IPS-15b (cell line): Measurements from ENCODE around the gene BCL6.
"Not testable (repeated sequence)": the region's sequence is repeated elsewhere in the genome, so short reads cannot be mapped to it uniquely, and the experiment has no call there.

Experiments used
- H3K27me3 ChIP-seq: one replicate; pipeline ENCODE4 v1.6.1; 2013; ENCODE audit warnings: low read length; ENCODE audit not compliant: control insufficient read depth, insufficient read depth
- H3K36me3 ChIP-seq: one replicate; pipeline ENCODE4 v1.6.1; 2013; ENCODE audit warnings: low read length; ENCODE audit not compliant: control insufficient read depth, insufficient read depth
- H3K4me1 ChIP-seq: one replicate; pipeline ENCODE4 v1.6.1; 2013; ENCODE audit warnings: mild to moderate bottlenecking, low read length; ENCODE audit not compliant: control insufficient read depth, insufficient read depth
- H3K4me3 ChIP-seq: one replicate; pipeline ENCODE4 v1.5.1; 2013; ENCODE audit warnings: low read depth, low read length
- H3K9ac ChIP-seq: one replicate; pipeline ENCODE4 v1.6.1; 2013; ENCODE audit warnings: low read depth, mild to moderate bottlenecking, low read length
- H3K9me3 ChIP-seq: one replicate; pipeline ENCODE4 v1.6.1; 2013; ENCODE audit warnings: mild to moderate bottlenecking, low read length; ENCODE audit not compliant: control insufficient read depth, insufficient read depth

Gene BCL6

GRCh38 chr3:187698499-187699399 lies 46.5 kb downstream of the BCL6 start:
- no peak overlapping the region for H3K9ac ChIP-seq
- H3K9me3 ChIP-seq = no peaks in the 10 kb centered on the region
- no peaks in the 10 kb centered on the region for H3K4me1 ChIP-seq
- H3K36me3 ChIP-seq = no peaks in the 10 kb centered on the region
- no peaks in the 10 kb centered on the region for H3K27me3 ChIP-seq
- H3K4me3 ChIP-seq = no peak overlapping the region

GRCh38 chr3:187696021-187696420 lies 49.2 kb downstream of the BCL6 start:
- Histone ChIP-seq H3K27me3 (no peaks in the 10 kb centered on the region), H3K4me3 (no peak overlapping the region)

GRCh38 chr3:187695449-187695848 lies 49.8 kb downstream of the BCL6 start:
- Histone ChIP-seq H3K27me3 (no peaks in the 10 kb centered on the region), H3K4me3 (no peak overlapping the region), H3K36me3 (no peaks in the 10 kb centered on the region), H3K9ac (no peak overlapping the region), H3K9me3 (no peaks in the 10 kb centered on the region), H3K4me1 (no peaks in the 10 kb centered on the region)

More at GRCh38 chr3:187696021-187696420, 49.2 kb downstream of the BCL6 start:
- H3K4me1 ChIP-seq = no peaks in the 10 kb centered on the region
- no peak overlapping the region for H3K9ac ChIP-seq
- H3K9me3 ChIP-seq = no peaks in the 10 kb centered on the region
- H3K36me3 ChIP-seq = no peaks in the 10 kb centered on the region

- no peaks in the 10 kb centered on the region for H3K36me3 ChIP-seq
- no peaks in the 10 kb centered on the region for H3K4me1 ChIP-seq
- no peak overlapping the region for H3K9ac ChIP-seq
- no peaks in the 10 kb centered on the region for H3K9me3 ChIP-seq
- no peaks in the 10 kb centered on the region for H3K27me3 ChIP-seq
- no peak overlapping the region for H3K4me3 ChIP-seq
Measured at GRCh38 chr3:187694801-187695200, 50.5 kb downstream of the BCL6 start.

- Histone ChIP-seq H3K4me3 (no peak overlapping the region), H3K27me3 (no peaks in the 10 kb centered on the region), H3K9me3 (no peaks in the 10 kb centered on the region), H3K36me3 (no peaks in the 10 kb centered on the region), H3K9ac (no peak overlapping the region), H3K4me1 (no peaks in the 10 kb centered on the region)
Measured at GRCh38 chr3:187693431-187693830, 51.8 kb downstream of the BCL6 start.

GRCh38 chr3:187689984-187690383 lies 55.3 kb downstream of the BCL6 start:
- H3K36me3 ChIP-seq = no peaks in the 10 kb centered on the region
- H3K4me1 ChIP-seq = no peaks in the 10 kb centered on the region

GRCh38 chr3:187686621-187687273 lies 58.5 kb downstream of the BCL6 start:
- Histone ChIP-seq H3K27me3 (no peaks in the 10 kb centered on the region), H3K9ac (no peak overlapping the region), H3K4me3 (no peak overlapping the region), H3K36me3 (no peaks in the 10 kb centered on the region), H3K9me3 (peaks cover 3% of the 10 kb centered on the region), H3K4me1 (no peaks in the 10 kb centered on the region)

More at GRCh38 chr3:187689984-187690383, 55.3 kb downstream of the BCL6 start:
- Histone ChIP-seq H3K4me3 (no peak overlapping the region), H3K9ac (no peak overlapping the region), H3K27me3 (no peaks in the 10 kb centered on the region), H3K9me3 (peaks cover 3% of the 10 kb centered on the region)

GRCh38 chr3:187685948-187686347 lies 59.3 kb downstream of the BCL6 start:
- H3K9me3 ChIP-seq = peaks cover 3% of the 10 kb centered on the region
- H3K9ac ChIP-seq = no peak overlapping the region
- no peaks in the 10 kb centered on the region for H3K36me3 ChIP-seq
- no peaks in the 10 kb centered on the region for H3K4me1 ChIP-seq
- no peak overlapping the region for H3K4me3 ChIP-seq
- no peaks in the 10 kb centered on the region for H3K27me3 ChIP-seq

- H3K36me3 ChIP-seq = no peaks in the 10 kb centered on the region
- H3K9ac ChIP-seq = no peak overlapping the region
- H3K4me3 ChIP-seq = no peak overlapping the region
- H3K27me3 ChIP-seq = no peaks in the 10 kb centered on the region
- H3K4me1 ChIP-seq = no peaks in the 10 kb centered on the region
- H3K9me3 ChIP-seq = peaks cover 3% of the 10 kb centered on the region
Measured at GRCh38 chr3:187684880-187685279, 60.4 kb downstream of the BCL6 start.

GRCh38 chr3:187684444-187684843 lies 60.8 kb downstream of the BCL6 start:
- Histone ChIP-seq H3K9ac (no peak overlapping the region), H3K36me3 (no peaks in the 10 kb centered on the region), H3K4me1 (no peaks in the 10 kb centered on the region), H3K27me3 (no peaks in the 10 kb centered on the region), H3K4me3 (no peak overlapping the region), H3K9me3 (peaks cover 3% of the 10 kb centered on the region)

- H3K4me3 ChIP-seq, H3K36me3 ChIP-seq, H3K27me3 ChIP-seq, H3K9me3 ChIP-seq, H3K9ac ChIP-seq, H3K4me1 ChIP-seq: not testable (repeated sequence)
Measured at GRCh38 chr3:187681756-187682155, 63.5 kb downstream of the BCL6 start.
